ENCODE measurements around the gene HTR3C.

DNA sequence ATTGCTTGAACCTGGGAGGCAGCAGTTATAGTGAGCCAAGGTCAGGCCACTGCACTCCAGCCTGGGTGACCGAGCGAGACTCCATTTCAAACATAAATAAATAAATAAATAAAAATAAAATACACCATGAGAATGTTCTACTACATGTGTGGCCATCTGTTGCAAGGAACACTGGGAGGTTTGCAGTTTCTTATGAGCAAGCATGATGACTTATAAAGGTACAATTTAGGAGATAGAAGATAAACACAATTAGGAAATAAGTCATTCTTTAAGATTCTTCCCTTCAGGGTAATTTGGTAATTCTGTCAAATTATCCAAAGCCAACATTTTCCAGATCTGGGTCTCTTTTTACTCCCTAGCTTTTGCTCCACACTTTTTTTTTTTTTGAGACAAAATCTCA, 13.4 kb downstream of the HTR3C start:
- TF ChIP-seq POLR2A (IDR thresholded peaks at IDR 0.05; ENCODE audit: borderline replicate concordance, extremely low read depth, insufficient read depth, insufficient read length) (no peak), SRF (IDR thresholded peaks at IDR 0.05; ENCODE audit: low read depth) (no peak), EZH2 (IDR thresholded peaks at IDR 0.05) (no peak), RAD21 (IDR thresholded peaks at IDR 0.05; ENCODE audit: low read depth) (no peak), POLR2AphosphoS5 (IDR thresholded peaks at IDR 0.05; ENCODE audit: low read depth, low read length) (no peak), SIN3A (IDR thresholded peaks at IDR 0.05; ENCODE audit: low read depth) (no peak)
- TF ChIP-seq, protein P1, sequence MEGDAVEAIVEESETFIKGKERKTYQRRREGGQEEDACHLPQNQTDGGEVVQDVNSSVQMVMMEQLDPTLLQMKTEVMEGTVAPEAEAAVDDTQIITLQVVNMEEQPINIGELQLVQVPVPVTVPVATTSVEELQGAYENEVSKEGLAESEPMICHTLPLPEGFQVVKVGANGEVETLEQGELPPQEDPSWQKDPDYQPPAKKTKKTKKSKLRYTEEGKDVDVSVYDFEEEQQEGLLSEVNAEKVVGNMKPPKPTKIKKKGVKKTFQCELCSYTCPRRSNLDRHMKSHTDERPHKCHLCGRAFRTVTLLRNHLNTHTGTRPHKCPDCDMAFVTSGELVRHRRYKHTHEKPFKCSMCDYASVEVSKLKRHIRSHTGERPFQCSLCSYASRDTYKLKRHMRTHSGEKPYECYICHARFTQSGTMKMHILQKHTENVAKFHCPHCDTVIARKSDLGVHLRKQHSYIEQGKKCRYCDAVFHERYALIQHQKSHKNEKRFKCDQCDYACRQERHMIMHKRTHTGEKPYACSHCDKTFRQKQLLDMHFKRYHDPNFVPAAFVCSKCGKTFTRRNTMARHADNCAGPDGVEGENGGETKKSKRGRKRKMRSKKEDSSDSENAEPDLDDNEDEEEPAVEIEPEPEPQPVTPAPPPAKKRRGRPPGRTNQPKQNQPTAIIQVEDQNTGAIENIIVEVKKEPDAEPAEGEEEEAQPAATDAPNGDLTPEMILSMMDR (IDR thresholded peaks at IDR 0.05 in 2 of 3, conservative IDR thresholded peaks at IDR 0.05 in 1 of 3; ENCODE audit: borderline replicate concordance in 1 of 3, insufficient read depth in 1 of 3, low read depth in 2 of 3, low read length in 2 of 3): no peak
- TF ChIP-seq, protein P2, sequence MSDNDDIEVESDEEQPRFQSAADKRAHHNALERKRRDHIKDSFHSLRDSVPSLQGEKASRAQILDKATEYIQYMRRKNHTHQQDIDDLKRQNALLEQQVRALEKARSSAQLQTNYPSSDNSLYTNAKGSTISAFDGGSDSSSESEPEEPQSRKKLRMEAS (IDR thresholded peaks at IDR 0.05): no peak
